Esophagus muscularis mucosa (tissue), 3 donors: ENCODE data around the gene TENM3.

Experiments
- CTCF ChIP-seq, 3 experiments: fragments of 200-600 bp in 2 of 3; fragments of 450-650 bp in 1 of 3; sonication (generic) in 2 of 3; IDR thresholded peaks; one replicate each; pipeline ENCODE4 v1.5.1; 2017 to 2019; ENCODE audit warnings: antibody characterized with exemption in 3 of 3, mild to moderate bottlenecking in 2 of 3, moderate library complexity in 1 of 3
- POLR2A ChIP-seq: fragments of 450-650 bp; IDR thresholded peaks from one replicate; pipeline ENCODE4 v1.6.1; 2017; ENCODE audit warnings: antibody characterized with exemption, moderate library complexity, mild to moderate bottlenecking, low read depth

GRCh38 chr4:182425302-182425701 lies 182.1 kb downstream of the TENM3 start:
- TF ChIP-seq CTCF (IDR thresholded peaks at IDR 0.05) (no peak), POLR2A (no peak)
